Ovary (tissue), 9 donors: ENCODE results near the gene PALD1. TPM values are rescaled to one million over a fixed set of nuclear protein-coding genes. Genes with fewer than 3 reads are reported as not detected.

Experiments used
- DNase-seq, 5 donors: peaks; one replicate each; pipeline ENCODE4 v3.0.0-alpha.2; 2019 to 2020
- H3K27ac ChIP-seq, 2 donors: fragments of 200-600 bp; one replicate each; pipeline versions ENCODE4 v1.5.1 to v1.8.0; 2019 to 2022
- H3K27me3 ChIP-seq: fragments of 200-600 bp; one replicate; pipeline ENCODE4 v1.8.0; 2022
- H3K36me3 ChIP-seq: fragments of 200-600 bp; sonication (generic); one replicate; pipeline ENCODE4 v1.5.1; 2019
- H3K4me1 ChIP-seq: one replicate; pipeline ENCODE4 v1.8.1; 2013; ENCODE audit warnings: mild to moderate bottlenecking, moderate library complexity; ENCODE audit not compliant: insufficient read depth
- H3K4me3 ChIP-seq: fragments of 200-600 bp; sonication (generic); one replicate; pipeline ENCODE4 v1.5.1; 2017
- H3K9me3 ChIP-seq, 2 donors: fragments of 200-600 bp in 1 of 2; sonication (generic) in 1 of 2; one replicate each; pipeline versions ENCODE4 v1.5.1 to v1.8.1; 2013 to 2019; ENCODE audit warnings: mild to moderate bottlenecking in 1 of 2, moderate library complexity in 1 of 2
- CTCF ChIP-seq, 3 donors: fragments of 450-650 bp in 2 of 3; fragments of 200-600 bp in 1 of 3; IDR thresholded peaks; one replicate each; pipeline versions ENCODE4 v1.5.1 to v1.8.0; 2016 to 2022; ENCODE audit warnings: antibody characterized with exemption in 3 of 3, mild to moderate bottlenecking in 1 of 3
- EP300 ChIP-seq: sonication (generic); formaldehyde crosslinking; IDR thresholded peaks from one replicate; pipeline ENCODE4 v1.6.1; 2017; ENCODE audit warnings: antibody characterized with exemption
- POLR2A ChIP-seq: fragments of 450-650 bp; IDR thresholded peaks from one replicate; pipeline ENCODE4 v1.6.1; 2017; ENCODE audit warnings: antibody characterized with exemption, mild to moderate bottlenecking, moderate library complexity
- WGBS, 3 donors: extraction: QIAGEN DNeasy Blood & Tissue Kit in 1 of 3; methylation state at CpG; one replicate each; pipeline versions ENCODE4 v1.1.5 to v1.1.7; 2013 to 2017; 5-methylcytosine and 5-hydroxymethylcytosine counted together
- intact Hi-C, 4 donors: fragments of 100-400 bp; cut with DNase I; formaldehyde crosslinking; loops; one replicate each; pipeline versions ENCODE4 v1.11.0 to v1.15.1; 2022 to 2023
- polyA plus RNA-seq, 2 donors: library from polyadenylated mRNA; stranded (reverse); fragments of 200-250 nt in 1 of 2; fragments of 350-450 nt in 1 of 2; fragmentation: Illumina TruSeq in 1 of 2; extraction: RNeasy Lipid Tissue Mini Kit (QIAGEN cat#74804) in 1 of 2; gene quantifications; one replicate each; pipeline ENCODE4 v1.2.3, GENCODE V29; 2013 to 2014
- total RNA-seq, 7 donors: library from RNA; depleted of rRNA in 2 of 7; stranded (reverse); fragments of >200 nt in 2 of 7; fragmentation: NEBNext Ultra II Directional in 3 of 7; extraction: Animal tissue kit (Norgen Biotek cat#: 25700) in 3 of 7; gene quantifications; one replicate each; pipeline versions ENCODE4 v1.1.0 to v1.2.4, GENCODE V29; 2016 to 2023
- donor health status: DM: no; HTN: no; CAD: no; lungs with moderate emphysema.
- donor health status: DM: no; HTN: no; CAD: no.
- donor health status: Bipolar disorder and iron deficiency.
- donor health status: DM: yes; HTN: yes; CAD: no.
- donor health status: DM: no; HTN: no; CAD: no.
- donor health status: DM: yes; HTN: yes; CAD: no.

The PALD1 gene
- total and polyA plus RNA-seq, 9 donors, result 2.2 to 10.5 (median 6.8) TPM

DNA sequence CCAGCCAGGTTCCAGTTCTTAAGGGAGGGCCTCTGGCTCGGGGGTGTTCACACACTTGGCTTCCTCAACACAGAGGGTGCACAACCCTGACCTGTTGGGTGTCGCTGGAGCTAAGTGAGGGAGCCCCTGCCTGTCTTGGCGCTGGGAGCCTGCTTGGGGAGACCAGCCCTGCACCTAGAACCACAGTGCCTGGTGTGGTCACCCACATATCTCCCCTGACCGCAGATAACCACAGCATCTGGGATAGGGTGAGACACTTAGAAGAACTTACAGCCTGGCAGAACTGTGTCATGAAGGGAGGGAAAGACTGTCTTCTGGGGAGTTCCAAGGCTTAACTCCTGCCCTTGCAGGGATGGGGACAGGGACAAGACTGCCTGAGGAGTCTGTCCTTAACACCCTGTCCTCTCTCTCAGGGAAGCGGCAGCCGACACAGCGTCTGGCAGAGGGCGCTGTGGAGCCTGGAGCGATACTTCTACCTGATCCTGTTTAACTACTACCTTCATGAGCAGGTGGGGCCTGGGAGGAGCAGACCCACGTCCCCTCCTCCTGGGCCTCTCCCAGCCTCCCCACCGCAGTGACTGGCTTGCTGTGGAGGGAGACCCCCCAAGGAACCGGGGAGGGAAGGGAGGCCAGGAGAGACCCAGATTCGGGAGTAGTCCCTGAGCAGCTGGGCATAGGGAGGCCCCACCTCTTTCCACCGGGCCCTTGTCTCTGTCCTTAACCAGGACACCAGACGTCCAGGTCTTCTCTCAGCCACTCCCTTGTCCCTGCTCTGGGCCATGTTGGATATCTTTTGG lies 59.0 kb downstream of the PALD1 start:
- Histone ChIP-seq H3K4me1 (no peaks in the 10 kb centered on the region), H3K9me3 (no peaks in the 10 kb centered on the region), H3K36me3 (no peaks in the 10 kb centered on the region), H3K27ac (no peak overlapping the region), H3K27me3 (no peaks in the 10 kb centered on the region), H3K4me3 (no peak overlapping the region)
- no peak for TF ChIP-seq EP300
- TF ChIP-seq POLR2A, result no peak
- TF ChIP-seq CTCF (IDR thresholded peaks at IDR 0.05), result no peak
- intact Hi-C loops, result loop anchor here in 2 of 4 donors (5.0 kb wide), 1 partner anchor 75 kb away; no protein-coding TSS in a partner anchor
- WGBS, 3 donors, result 73 to 76% (median 74%) methylated on average over 15 of the region's 15 CpGs
- DNase-seq, result no peak

GRCh38 chr10:70538195-70538520 lies 59.6 kb downstream of the PALD1 start:
- H3K27me3 ChIP-seq, result no peaks in the 10 kb centered on the region
- H3K9me3 ChIP-seq, result no peaks in the 10 kb centered on the region
- no peak overlapping the region for H3K4me3 ChIP-seq
- no peaks in the 10 kb centered on the region for H3K36me3 ChIP-seq
- WGBS, 3 donors, result 69 to 78% (median 74%) methylated on average over 10 of the region's 10 CpGs
- H3K27ac ChIP-seq, result no peak overlapping the region
- intact Hi-C loops, result loop anchor here in 2 of 4 donors (5.0 kb wide), 1 partner anchor 76 kb away; no protein-coding TSS in a partner anchor
- TF ChIP-seq EP300, result no peak
- TF ChIP-seq POLR2A, result no peak
- TF ChIP-seq CTCF (IDR thresholded peaks at IDR 0.05), result no peak
- no peak for DNase-seq
- H3K4me1 ChIP-seq, result no peaks in the 10 kb centered on the region

DNA sequence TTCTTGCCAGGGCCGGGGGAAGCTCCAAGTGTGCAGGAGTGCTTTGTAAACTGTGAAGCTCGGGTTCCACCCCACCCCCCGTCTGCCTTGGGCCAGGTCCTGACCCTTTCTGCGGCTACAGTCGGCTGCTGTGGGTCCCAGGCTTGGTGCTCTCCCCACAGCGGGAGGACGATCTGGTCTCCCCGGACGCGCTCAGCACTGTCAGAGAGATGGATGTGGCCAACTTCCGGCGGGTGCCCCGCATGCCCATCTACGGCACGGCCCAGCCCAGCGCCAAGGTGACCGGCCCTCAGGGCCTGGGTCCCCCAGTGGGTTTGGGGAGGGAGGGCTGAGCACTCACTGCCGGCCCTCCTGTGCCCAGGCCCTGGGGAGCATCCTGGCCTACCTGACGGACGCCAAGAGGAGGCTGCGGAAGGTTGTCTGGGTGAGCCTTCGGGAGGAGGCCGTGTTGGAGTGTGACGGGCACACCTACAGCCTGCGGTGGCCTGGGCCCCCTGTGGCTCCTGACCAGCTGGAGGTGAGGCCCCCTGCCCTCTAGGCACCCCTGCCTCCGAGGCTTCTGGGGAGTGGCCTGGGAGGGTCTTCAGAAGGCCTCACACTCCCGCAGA lies 60.3 kb downstream of the PALD1 start:
- DNase-seq, result no peak
- TF ChIP-seq CTCF (IDR thresholded peaks at IDR 0.05), result no peak
- TF ChIP-seq EP300, result no peak
- TF ChIP-seq POLR2A, result no peak
- no peaks in the 10 kb centered on the region for H3K27me3 ChIP-seq
- intact Hi-C loops, result loop anchor here in 2 of 4 donors (5.0 kb wide), 1 partner anchor 77 kb away; no protein-coding TSS in a partner anchor
- WGBS, 3 donors, result 88 to 90% (median 89%) methylated on average over 26 to 27 of the region's 27 CpGs
- no peak overlapping the region for H3K27ac ChIP-seq
- H3K9me3 ChIP-seq, result no peaks in the 10 kb centered on the region
- no peak overlapping the region for H3K4me3 ChIP-seq
- H3K4me1 ChIP-seq, result no peaks in the 10 kb centered on the region
- H3K36me3 ChIP-seq, result no peaks in the 10 kb centered on the region

DNA sequence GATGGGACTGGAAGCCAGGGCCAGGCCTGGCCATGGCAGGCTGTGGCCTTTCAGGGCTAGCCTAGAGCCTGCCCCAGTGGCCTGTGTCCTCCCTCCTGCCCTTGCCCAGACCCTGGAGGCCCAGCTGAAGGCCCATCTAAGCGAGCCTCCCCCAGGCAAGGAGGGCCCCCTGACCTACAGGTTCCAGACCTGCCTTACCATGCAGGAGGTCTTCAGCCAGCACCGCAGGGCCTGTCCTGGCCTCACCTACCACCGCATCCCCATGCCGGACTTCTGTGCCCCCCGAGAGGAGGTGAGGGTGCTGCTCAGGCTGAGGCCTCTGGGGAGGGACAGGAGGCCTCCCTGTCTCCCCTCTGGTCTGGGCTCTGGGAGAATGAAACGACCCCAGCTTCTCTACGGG lies 60.9 kb downstream of the PALD1 start:
- Histone ChIP-seq H3K9me3 (no peaks in the 10 kb centered on the region), H3K27ac (no peak overlapping the region), H3K4me3 (no peak overlapping the region), H3K27me3 (no peaks in the 10 kb centered on the region), H3K36me3 (no peaks in the 10 kb centered on the region), H3K4me1 (no peaks in the 10 kb centered on the region)
- no peak for DNase-seq
- TF ChIP-seq EP300 (no peak), CTCF (IDR thresholded peaks at IDR 0.05) (no peak), POLR2A (no peak)
- 78 to 80% (median 78%) methylated on average over 6 to 7 of the region's 7 CpGs for WGBS, 3 donors
- intact Hi-C loops, result loop anchor here in 2 of 4 donors (5.0 kb wide), 1 partner anchor 77 kb away; no protein-coding TSS in a partner anchor
